ENCODE results near the gene CCDC124. TPM values are rescaled to one million over a fixed set of nuclear protein-coding genes. Genes with fewer than 3 reads are reported as not detected.

CCDC124 gene
- total and polyA plus RNA-seq, 10 of the 15 experiments (the other 5 are each of a cell fraction or from before 2014, with no cell fraction given), result 3.7 to 184 (median 51.8) TPM

DNA sequence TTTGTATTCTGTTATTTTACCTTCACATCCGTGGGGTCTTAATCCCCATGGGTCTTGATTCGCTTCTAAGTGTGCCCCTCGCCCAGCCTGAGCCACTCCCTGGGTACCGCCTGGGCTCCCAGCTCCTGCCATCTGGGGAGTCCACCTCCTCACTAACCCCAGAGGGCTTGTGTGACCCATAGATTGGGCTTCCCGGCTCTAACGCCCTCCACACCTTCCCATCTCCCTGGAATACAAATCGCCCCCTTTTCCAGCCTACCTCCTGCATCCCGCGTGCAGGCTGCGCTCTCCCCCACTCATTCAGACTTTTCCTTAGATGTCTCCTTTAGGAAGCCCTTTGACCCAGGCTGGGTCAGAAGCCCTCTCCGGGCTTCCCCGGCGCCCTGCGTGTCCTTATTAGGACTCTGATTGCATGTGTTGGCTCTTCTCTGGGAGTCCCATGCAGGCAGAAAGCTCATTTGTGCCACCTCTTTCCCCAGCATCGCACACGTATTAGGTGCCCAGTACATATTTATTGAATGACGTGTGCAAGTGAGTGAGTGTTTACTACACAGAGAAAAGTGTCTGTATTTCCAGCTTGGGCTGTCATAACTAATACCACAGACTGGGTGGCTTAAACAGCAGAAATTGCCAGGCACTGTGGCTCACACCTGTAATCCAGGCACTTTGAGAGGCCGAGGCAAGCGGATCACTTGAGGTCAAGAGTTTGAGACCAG lies 757 bp downstream of the CCDC124 start:
- peak overlapping the region; percentile 89 for H3K27ac ChIP-seq (ENCODE audit: control insufficient read depth, insufficient read depth)
- BruUV-seq (replicated peaks), result no TSS peak
- H3K27me3 ChIP-seq (replicated peaks in 1 of 2; ENCODE audit: control insufficient read depth in 2 of 2, insufficient read depth in 2 of 2, low read length in 1 of 2), result no peaks in the 10 kb centered on the region
- RAD21 ChIA-PET (ENCODE audit: unreplicated experiment), result interaction anchor here (0.6 to 6.8 kb wide), 23 partner anchors 11 to 407 kb away, joined by 3 to 228 read pairs (median 4); partner anchors contain the start of genes FCHO1, JAK3, MAP1S and RPL18A
- 4% methylated on average over 19 of the region's 19 CpGs for WGBS (ENCODE audit: insufficient coverage, insufficient replicate concordance, low lambda C conversion rate, missing lambda C conversion rate)
- TF ChIP-seq NR2F1 (conservative IDR thresholded peaks at IDR 0.05) (peak; percentile 20; the same call in 1 of the 2 replicates), FOXK2 (IDR thresholded peaks at IDR 0.05) (no peak)
- DNase-seq (ENCODE audit: low read depth, low spot score), result no peak
- peak overlapping the region; percentile 90 for H3K4me3 ChIP-seq
- no peaks in the 10 kb centered on the region for H4K20me1 ChIP-seq (ENCODE audit: control insufficient read depth, insufficient read depth)
- no peak for FAIRE-seq
- POLR2A ChIA-PET, result interaction anchor here (0.5 to 1.9 kb wide), 9 partner anchors 18 to 86 kb away, joined by 3 to 65 read pairs (median 5); partner anchors contain the start of genes JAK3 and RPL18A
- H3K9ac ChIP-seq (ENCODE audit: control insufficient read depth, insufficient read depth, low read length), result peak overlapping the region; percentile 92
- peak overlapping the region; percentile 67 for H3K4me2 ChIP-seq (ENCODE audit: control insufficient read depth, insufficient read depth)
- H3K9me3 ChIP-seq (replicated peaks; ENCODE audit: control insufficient read depth, insufficient read depth, low read length), result no peaks in the 10 kb centered on the region
- peaks cover 10% of the 10 kb centered on the region for H3K79me2 ChIP-seq (ENCODE audit: control insufficient read depth, insufficient read depth, low read length)
- no peaks in the 10 kb centered on the region for H3K36me3 ChIP-seq (ENCODE audit: control insufficient read depth in 2 of 2, insufficient read depth in 2 of 2, low read length in 1 of 2)
- peak overlapping the region; percentile 96 for H2AFZ ChIP-seq (ENCODE audit: control insufficient read depth, low read depth, low read length)
- SMC1A ChIA-PET (ENCODE audit: uncharacterized antibody, unreplicated experiment), result interaction anchor here (0.8 to 7.1 kb wide), 10 partner anchors 63 to 182 kb away, joined by 3 to 137 read pairs (median 5); partner anchors contain the start of genes FCHO1, JAK3 and RPL18A
- intact Hi-C loops (cut with micrococcal nuclease; ENCODE audit: unreplicated experiment), result loop anchor here (10.0 kb wide), 1 partner anchor 149 kb away; no protein-coding TSS in a partner anchor
- no peak for ATAC-seq
- in situ Hi-C loops (cut with MboI), result no loop called here
- H3K4me1 ChIP-seq (ENCODE audit: control insufficient read depth, insufficient read depth, low read length), result peaks cover 26% of the 10 kb centered on the region
- CTCF ChIA-PET, result interaction anchor here (0.6 to 11.0 kb wide), 13 partner anchors 13 to 453 kb away, joined by 3 to 302 read pairs (median 6); partner anchors contain the start of genes RPL18A and SLC5A5

DNA sequence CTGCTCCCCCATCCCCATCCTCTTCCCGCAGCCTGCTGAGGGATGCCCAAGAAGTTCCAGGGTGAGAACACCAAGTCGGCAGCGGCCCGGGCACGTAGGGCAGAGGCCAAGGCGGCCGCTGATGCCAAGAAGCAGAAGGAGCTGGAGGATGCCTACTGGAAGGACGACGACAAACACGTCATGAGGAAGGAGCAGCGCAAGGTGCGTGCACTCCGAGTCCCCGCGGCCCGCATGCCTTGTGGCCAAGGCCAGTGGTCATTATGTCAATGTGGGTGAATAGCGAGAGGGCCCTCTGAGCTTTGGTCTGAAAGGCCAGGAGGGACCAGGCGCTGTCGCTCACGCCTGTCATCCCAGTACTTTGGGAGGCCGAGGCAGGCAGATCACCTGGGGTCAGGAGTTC lies 3.6 kb downstream of the CCDC124 start:
- SMC1A ChIA-PET (ENCODE audit: uncharacterized antibody, unreplicated experiment), result interaction anchor here (1.0 to 4.8 kb wide), 3 partner anchors 61 to 215 kb away, joined by 3 to 90 read pairs (median 4); no protein-coding TSS in a partner anchor
- H3K9ac ChIP-seq (ENCODE audit: control insufficient read depth, insufficient read depth, low read length), result no peak overlapping the region
- H3K4me3 ChIP-seq, result no peak overlapping the region
- peaks cover 10% of the 10 kb centered on the region for H3K79me2 ChIP-seq (ENCODE audit: control insufficient read depth, insufficient read depth, low read length)
- H3K9me3 ChIP-seq (replicated peaks; ENCODE audit: control insufficient read depth, insufficient read depth, low read length), result no peaks in the 10 kb centered on the region
- intact Hi-C loops (cut with micrococcal nuclease; ENCODE audit: unreplicated experiment) (loop anchor here (10.0 kb wide), 1 partner anchor 152 kb away; no protein-coding TSS in a partner anchor), in situ Hi-C loops (cut with MboI) (no loop called here)
- peaks cover 7% of the 10 kb centered on the region for H3K4me1 ChIP-seq (ENCODE audit: control insufficient read depth, insufficient read depth, low read length)
- BruUV-seq (replicated peaks), result no TSS peak
- RAD21 ChIA-PET (ENCODE audit: unreplicated experiment), result interaction anchor here (0.7 to 4.1 kb wide), 3 partner anchors 60 to 392 kb away, joined by 4 to 113 read pairs (median 6); partner anchors contain the start of gene RPL18A
- no peak for DNase-seq (ENCODE audit: low read depth, low spot score)
- ATAC-seq, result no peak
- POLR2A ChIA-PET, result no interaction called here
- WGBS (ENCODE audit: insufficient coverage, insufficient replicate concordance, low lambda C conversion rate, missing lambda C conversion rate), result 93% methylated on average over 20 of the region's 21 CpGs
- no peaks in the 10 kb centered on the region for H4K20me1 ChIP-seq (ENCODE audit: control insufficient read depth, insufficient read depth)
- FAIRE-seq, result no peak
- no peak overlapping the region for H3K4me2 ChIP-seq (ENCODE audit: control insufficient read depth, insufficient read depth)
- CTCF ChIA-PET, result interaction anchor here (1.3 to 11.0 kb wide), 4 partner anchors 10 to 121 kb away, joined by 4 to 302 read pairs (median 14); partner anchors contain the start of gene RPL18A
- H3K27ac ChIP-seq (ENCODE audit: control insufficient read depth, insufficient read depth), result no peak overlapping the region
- no peaks in the 10 kb centered on the region; a peak in 1 of 4 replicates for H3K36me3 ChIP-seq (ENCODE audit: control insufficient read depth in 2 of 2, insufficient read depth in 2 of 2, low read length in 1 of 2)
- H2AFZ ChIP-seq (ENCODE audit: control insufficient read depth, low read depth, low read length), result no peak overlapping the region
- no peaks in the 10 kb centered on the region for H3K27me3 ChIP-seq (replicated peaks in 1 of 2; ENCODE audit: control insufficient read depth in 2 of 2, insufficient read depth in 2 of 2, low read length in 1 of 2)
- no peak for TF ChIP-seq SMAD1 (IDR thresholded peaks at IDR 0.05; ENCODE audit: low read depth, partially characterized antibody)
- no peak for TF ChIP-seq CEBPB (IDR thresholded peaks at IDR 0.05; ENCODE audit: borderline replicate concordance in 1 of 2, low read depth in 2 of 2, low read length in 2 of 2)
- no peak for TF ChIP-seq ATF7 (IDR thresholded peaks at IDR 0.05; ENCODE audit: low read depth)
- TF ChIP-seq FOS (IDR thresholded peaks at IDR 0.05; ENCODE audit: borderline replicate concordance, extremely low read depth, insufficient read length), result no peak
- TF ChIP-seq, protein P1, sequence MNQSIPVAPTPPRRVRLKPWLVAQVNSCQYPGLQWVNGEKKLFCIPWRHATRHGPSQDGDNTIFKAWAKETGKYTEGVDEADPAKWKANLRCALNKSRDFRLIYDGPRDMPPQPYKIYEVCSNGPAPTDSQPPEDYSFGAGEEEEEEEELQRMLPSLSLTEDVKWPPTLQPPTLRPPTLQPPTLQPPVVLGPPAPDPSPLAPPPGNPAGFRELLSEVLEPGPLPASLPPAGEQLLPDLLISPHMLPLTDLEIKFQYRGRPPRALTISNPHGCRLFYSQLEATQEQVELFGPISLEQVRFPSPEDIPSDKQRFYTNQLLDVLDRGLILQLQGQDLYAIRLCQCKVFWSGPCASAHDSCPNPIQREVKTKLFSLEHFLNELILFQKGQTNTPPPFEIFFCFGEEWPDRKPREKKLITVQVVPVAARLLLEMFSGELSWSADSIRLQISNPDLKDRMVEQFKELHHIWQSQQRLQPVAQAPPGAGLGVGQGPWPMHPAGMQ (IDR thresholded peaks at IDR 0.05; ENCODE audit: borderline replicate concordance), result no peak
- TF ChIP-seq NFYB (IDR thresholded peaks at IDR 0.05; ENCODE audit: insufficient read depth, low read depth, low read length), result no peak
- TF ChIP-seq, protein P2, sequence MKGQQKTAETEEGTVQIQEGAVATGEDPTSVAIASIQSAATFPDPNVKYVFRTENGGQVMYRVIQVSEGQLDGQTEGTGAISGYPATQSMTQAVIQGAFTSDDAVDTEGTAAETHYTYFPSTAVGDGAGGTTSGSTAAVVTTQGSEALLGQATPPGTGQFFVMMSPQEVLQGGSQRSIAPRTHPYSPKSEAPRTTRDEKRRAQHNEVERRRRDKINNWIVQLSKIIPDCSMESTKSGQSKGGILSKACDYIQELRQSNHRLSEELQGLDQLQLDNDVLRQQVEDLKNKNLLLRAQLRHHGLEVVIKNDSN (IDR thresholded peaks at IDR 0.05; ENCODE audit: borderline replicate concordance, extremely low read length, insufficient read depth, low read depth, low read length), result no peak
- TF ChIP-seq, protein P3, sequence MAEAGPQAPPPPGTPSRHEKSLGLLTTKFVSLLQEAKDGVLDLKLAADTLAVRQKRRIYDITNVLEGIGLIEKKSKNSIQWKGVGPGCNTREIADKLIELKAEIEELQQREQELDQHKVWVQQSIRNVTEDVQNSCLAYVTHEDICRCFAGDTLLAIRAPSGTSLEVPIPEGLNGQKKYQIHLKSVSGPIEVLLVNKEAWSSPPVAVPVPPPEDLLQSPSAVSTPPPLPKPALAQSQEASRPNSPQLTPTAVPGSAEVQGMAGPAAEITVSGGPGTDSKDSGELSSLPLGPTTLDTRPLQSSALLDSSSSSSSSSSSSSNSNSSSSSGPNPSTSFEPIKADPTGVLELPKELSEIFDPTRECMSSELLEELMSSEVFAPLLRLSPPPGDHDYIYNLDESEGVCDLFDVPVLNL (IDR thresholded peaks at IDR 0.05; ENCODE audit: low read depth, low read length), result no peak
- no peak for TF ChIP-seq KLF5 (IDR thresholded peaks at IDR 0.05; ENCODE audit: partially characterized antibody)
